GM21515 (cell line): ENCODE results near the gene GNE.
"Not testable (repeated sequence)": the region's sequence is repeated elsewhere in the genome, so short reads cannot be mapped to it uniquely, and the experiment has no call there.

ENCODE experiments used
- ATAC-seq: cut with Tn5 transposase; IDR thresholded peaks from one replicate; pipeline ENCODE4 v1.9.1; 2021; ENCODE audit not compliant: unreplicated experiment

The GNE gene

GRCh38 chr9:36268007-36268427 is 9.8 kb upstream of the GNE start:
- no peak for ATAC-seq

DNA sequence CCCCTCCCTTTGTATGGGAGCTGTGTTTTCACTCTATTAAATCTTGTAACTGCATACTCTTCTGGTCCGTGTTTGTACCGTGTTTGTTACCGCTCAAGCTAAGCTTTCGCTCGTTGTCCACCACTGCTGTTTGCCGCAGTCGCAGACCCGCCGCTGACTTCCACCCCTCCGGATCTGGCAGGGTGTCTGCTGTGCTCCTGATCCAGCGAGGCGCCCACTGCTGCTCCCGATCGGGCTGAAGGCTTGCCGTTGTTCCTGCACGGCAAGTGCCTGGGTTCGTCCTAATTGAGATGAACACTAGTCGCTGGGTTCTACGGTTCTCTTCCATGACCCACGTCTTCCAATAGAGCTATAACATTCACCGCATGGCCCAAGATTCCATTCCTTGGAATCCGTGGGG is 6.6 kb upstream of the GNE start:
- no peak for ATAC-seq

GRCh38 chr9:36263683-36264082 is 5.4 kb upstream of the GNE start:
- no peak for ATAC-seq

- no peak for ATAC-seq
Measured at GRCh38 chr9:36258996-36259533, 817 bp upstream of the GNE start.

DNA sequence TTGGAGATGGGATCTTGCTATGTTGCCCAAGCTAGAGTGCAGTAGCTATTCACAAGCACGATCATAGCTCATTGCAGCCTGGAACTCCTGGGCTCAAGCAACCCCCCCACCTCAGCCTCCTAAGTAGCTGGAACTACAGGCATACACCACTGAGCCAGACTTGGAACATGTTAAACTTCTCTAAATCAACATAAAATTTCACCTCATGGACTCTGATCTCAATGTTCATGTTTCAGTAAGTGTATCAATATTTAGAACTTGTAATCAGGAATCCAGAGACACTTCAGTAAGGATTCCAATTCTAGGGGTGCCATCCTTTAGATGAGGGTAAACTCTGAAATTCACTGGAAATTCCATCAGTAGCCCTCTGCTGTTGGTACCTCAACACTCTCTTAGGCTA is 6.8 kb downstream of the GNE start:
- ATAC-seq = no peak

GRCh38 chr9:36250079-36250478 is 8.2 kb downstream of the GNE start:
- ATAC-seq = no peak

GRCh38 chr9:36249189-36249588 is 9.1 kb downstream of the GNE start:
- no peak for ATAC-seq

GRCh38 chr9:36248061-36248460 is 10.2 kb downstream of the GNE start:
- ATAC-seq = not testable (repeated sequence)

- ATAC-seq = no peak
Measured at GRCh38 chr9:36247356-36247755, 10.9 kb downstream of the GNE start.

DNA sequence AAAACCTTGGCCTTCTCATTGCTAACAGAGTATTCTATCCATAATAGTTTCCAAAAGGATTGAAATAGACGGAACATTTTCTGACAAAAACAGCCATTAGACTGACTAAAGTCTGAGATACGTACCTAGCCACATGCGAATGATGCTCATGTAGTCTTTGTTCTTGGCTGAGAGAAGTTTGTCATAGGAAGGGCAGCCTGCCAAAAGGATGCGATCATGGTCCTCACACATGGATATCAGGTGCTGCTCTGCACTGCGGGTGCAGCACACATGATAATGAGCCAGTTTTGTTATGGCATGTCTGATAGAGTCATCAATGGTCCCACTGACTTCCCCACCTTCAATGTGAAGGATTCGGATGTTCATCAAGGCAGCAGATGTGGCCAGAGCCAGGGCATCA is 12.3 kb downstream of the GNE start:
- ATAC-seq = no peak

DNA sequence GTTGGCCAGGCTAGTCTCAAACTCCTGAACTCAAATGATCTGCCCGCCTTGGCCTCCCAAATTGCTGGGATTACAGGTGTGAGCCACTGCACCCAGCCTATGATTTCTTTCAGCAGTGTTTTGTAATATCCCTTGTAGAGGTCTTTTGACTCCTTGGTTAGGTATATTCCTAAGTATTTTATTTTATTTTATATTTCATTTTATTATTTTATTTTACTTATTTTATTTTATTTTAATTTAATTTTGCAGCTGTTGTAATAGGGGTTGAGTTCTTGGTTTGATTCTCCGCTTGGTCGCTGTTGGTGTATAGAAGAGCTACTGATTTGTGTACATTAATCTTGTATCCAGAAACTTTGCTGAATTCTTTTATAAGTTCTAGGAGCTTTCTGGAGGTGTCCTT is 18.6 kb downstream of the GNE start:
- ATAC-seq = not testable (repeated sequence)

DNA sequence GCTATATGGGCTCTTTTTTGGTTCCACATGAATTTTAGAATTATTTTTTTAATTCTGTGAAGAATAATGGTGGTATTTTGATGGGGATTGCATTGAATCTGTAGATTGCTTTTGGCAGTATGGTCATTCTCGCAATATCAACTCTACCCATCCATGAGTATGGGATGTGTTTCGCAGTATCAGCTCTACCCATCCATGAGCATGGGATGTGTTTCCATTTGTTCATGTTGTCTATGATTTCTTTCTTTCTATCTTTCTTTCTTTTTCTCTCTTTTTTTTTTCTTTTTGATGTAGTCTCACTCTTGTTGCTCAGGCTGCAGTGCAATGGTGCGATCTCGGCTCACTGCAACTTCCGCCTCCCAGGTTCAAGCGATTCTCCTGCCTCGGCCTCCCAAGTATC is 19.0 kb downstream of the GNE start:
- not testable (repeated sequence) for ATAC-seq

GRCh38 chr9:36237230-36237629 is 21.0 kb downstream of the GNE start:
- ATAC-seq = no peak

DNA sequence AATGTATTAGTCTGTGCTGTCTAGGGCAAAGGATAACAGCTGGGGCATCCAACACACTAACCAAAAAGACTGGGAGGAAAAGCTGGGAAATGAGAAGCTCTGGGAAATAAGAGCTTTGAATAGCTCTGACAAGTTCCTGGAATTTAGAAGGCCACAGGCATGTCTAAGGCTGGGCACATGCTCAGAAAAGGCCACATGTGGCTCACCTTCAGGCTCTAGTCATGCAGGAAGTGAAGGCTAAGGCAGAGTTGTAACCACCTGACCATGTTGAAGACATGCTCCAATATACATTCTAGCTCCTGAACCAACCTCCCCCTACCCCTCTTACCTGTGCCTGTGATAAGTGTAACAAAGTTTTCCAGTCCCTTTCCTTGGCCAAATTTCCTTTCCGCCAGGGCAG is 35.8 kb downstream of the GNE start:
- ATAC-seq = no peak

- ATAC-seq = no peak
Measured at GRCh38 chr9:36221667-36222066, 36.6 kb downstream of the GNE start.

- ATAC-seq = no peak
Measured at GRCh38 chr9:36218411-36218901, 39.8 kb downstream of the GNE start.

GRCh38 chr9:36218011-36218410 is 40.2 kb downstream of the GNE start:
- ATAC-seq = no peak

GRCh38 chr9:36217256-36217968 is 40.8 kb downstream of the GNE start:
- no peak for ATAC-seq

- no peak for ATAC-seq
Measured at GRCh38 chr9:36214571-36214970, 43.7 kb downstream of the GNE start.

DNA sequence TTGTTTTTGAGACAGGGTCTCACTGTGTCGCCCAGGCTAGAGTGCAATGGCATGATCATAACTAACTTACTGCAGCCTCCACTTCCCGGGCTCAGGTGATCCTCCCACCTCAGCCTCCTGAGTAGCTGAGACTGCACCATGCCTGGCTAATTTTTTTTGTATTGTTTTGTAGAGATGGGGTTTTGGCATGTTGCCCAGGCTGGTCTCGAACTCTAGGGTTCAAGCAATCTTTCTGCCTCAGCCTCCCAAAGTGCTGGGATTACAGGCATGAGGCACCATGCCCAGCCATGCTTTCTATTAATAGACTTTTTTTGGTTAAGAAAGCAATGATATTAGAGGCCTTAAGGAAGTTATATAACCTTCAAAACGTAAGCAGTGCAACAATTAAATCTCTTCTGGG is 44.3 kb downstream of the GNE start:
- ATAC-seq = no peak

- ATAC-seq = no peak
Measured at GRCh38 chr9:36213387-36213786, 44.9 kb downstream of the GNE start.

GRCh38 chr9:36211510-36211909 is 46.7 kb downstream of the GNE start:
- ATAC-seq = no peak

GRCh38 chr9:36210722-36211121 is 47.5 kb downstream of the GNE start:
- ATAC-seq = no peak
